Activated CD8-positive, alpha-beta memory T cell treated with anti-CD3 and anti-CD28 coated beads, Interleukin-2, amount 10 ng/mL, durations not matched to agents 7 days and 5 days (primary cell): ENCODE results near the gene FAM124A. TPM values are rescaled to one million over a fixed set of nuclear protein-coding genes. Genes with fewer than 3 reads are reported as not detected.
"Not testable (repeated sequence)": the region's sequence is repeated elsewhere in the genome, so short reads cannot be mapped to it uniquely, and the experiment has no call there.

Experiments used
- ATAC-seq: fragments of 150-1000 bp; cut with Tn5 transposase; one replicate; pipeline ENCODE4 v1.10.0; 2021; ENCODE audit warnings: moderate library complexity
- CTCF ChIA-PET: fragments of 350-600 bp; sonication (Branson Sonifier 250); formaldehyde crosslinking; loops from one replicate; lab custom pipeline; 2021; ENCODE audit warnings: antibody characterized with exemption; lab: Charles Lee
- DNase-seq: peaks from one replicate; pipeline ENCODE4 v3.0.0-alpha.2; 2020
- H3K27ac Mint-ChIP-seq: one replicate; pipeline ENCODE4 v1.8.0; 2021; ENCODE audit warnings: mild to moderate bottlenecking, mixed read lengths
- H3K27me3 Mint-ChIP-seq: one replicate; pipeline ENCODE4 v1.8.0; 2021; ENCODE audit warnings: mixed read lengths
- H3K36me3 Mint-ChIP-seq: one replicate; pipeline ENCODE4 v1.8.0; 2021; ENCODE audit warnings: mild to moderate bottlenecking, mixed read lengths
- H3K4me1 Mint-ChIP-seq: one replicate; pipeline ENCODE4 v1.8.0; 2021; ENCODE audit warnings: mixed read lengths
- H3K4me3 Mint-ChIP-seq: one replicate; pipeline ENCODE4 v1.8.0; 2021; ENCODE audit warnings: mild to moderate bottlenecking, moderate library complexity, mixed read lengths
- H3K9me3 Mint-ChIP-seq: one replicate; pipeline ENCODE4 v1.8.0; 2022; ENCODE audit warnings: low read depth, mixed read lengths
- total RNA-seq, 2 experiments: library from RNA; stranded (reverse); gene quantifications; one replicate each; pipeline ENCODE4 v1.2.3, GENCODE V29; 2021

Gene FAM124A
- total RNA-seq, 2 experiments from 2014 or later: 0.09 to 0.26 TPM

GRCh38 chr13:51271528-51272085, 49.4 kb downstream of the FAM124A start:
- no peaks in the 10 kb centered on the region for H3K9me3 Mint-ChIP-seq
- peaks cover 22% of the 10 kb centered on the region for H3K27me3 Mint-ChIP-seq
- no peak for ATAC-seq
- no peak overlapping the region for H3K27ac Mint-ChIP-seq
- no peaks in the 10 kb centered on the region for H3K36me3 Mint-ChIP-seq
- peaks cover 2% of the 10 kb centered on the region for H3K4me1 Mint-ChIP-seq
- CTCF ChIA-PET: interaction anchor here (1.0 to 3.4 kb wide), 2 partner anchors 14 kb away, joined by 5 to 17 read pairs; no protein-coding TSS in a partner anchor
- no peak for DNase-seq
- H3K4me3 Mint-ChIP-seq: no peak overlapping the region

DNA sequence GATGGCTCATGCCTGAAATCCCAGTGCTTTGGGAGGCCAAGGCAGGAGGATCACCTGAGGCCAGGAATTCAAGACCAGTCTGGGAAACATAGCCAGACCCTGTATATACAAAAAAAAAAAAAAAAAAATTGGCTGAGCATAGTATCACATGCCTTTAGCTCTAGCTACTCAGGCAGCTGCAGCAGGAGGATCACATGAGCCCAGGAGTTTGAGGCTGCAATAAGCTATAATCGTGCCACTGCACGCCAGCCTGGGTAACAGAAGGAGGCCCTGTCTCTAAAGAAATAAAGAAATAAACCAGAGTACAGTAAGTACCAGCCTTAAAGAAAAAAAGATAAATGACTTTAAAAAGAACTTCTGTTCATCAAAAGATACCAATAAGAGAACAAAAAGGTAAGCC, 52.9 kb downstream of the FAM124A start:
- DNase-seq: no peak
- H3K4me3 Mint-ChIP-seq: no peak overlapping the region
- CTCF ChIA-PET: interaction anchor here (3.4 kb wide), 1 partner anchor 11 kb away, joined by 17 read pairs; no protein-coding TSS in a partner anchor
- H3K9me3 Mint-ChIP-seq: no peaks in the 10 kb centered on the region
- H3K27me3 Mint-ChIP-seq: peaks cover 29% of the 10 kb centered on the region
- H3K36me3 Mint-ChIP-seq: no peaks in the 10 kb centered on the region
- peaks cover 5% of the 10 kb centered on the region for H3K4me1 Mint-ChIP-seq
- no peak overlapping the region for H3K27ac Mint-ChIP-seq
- ATAC-seq: no peak

GRCh38 chr13:51276636-51277035, 54.4 kb downstream of the FAM124A start:
- H3K9me3 Mint-ChIP-seq: no peaks in the 10 kb centered on the region
- ATAC-seq: no peak
- H3K4me1 Mint-ChIP-seq: peaks cover 5% of the 10 kb centered on the region
- H3K4me3 Mint-ChIP-seq: no peak overlapping the region
- no peak overlapping the region for H3K27ac Mint-ChIP-seq
- CTCF ChIA-PET: interaction anchor here (1.5 kb wide), 1 partner anchor 10 kb away, joined by 4 read pairs; no protein-coding TSS in a partner anchor
- no peak for DNase-seq
- no peaks in the 10 kb centered on the region for H3K36me3 Mint-ChIP-seq
- H3K27me3 Mint-ChIP-seq: peaks cover 23% of the 10 kb centered on the region

GRCh38 chr13:51277928-51278327, 55.7 kb downstream of the FAM124A start:
- CTCF ChIA-PET: interaction anchor here (1.0 kb wide), 1 partner anchor 9 kb away, joined by 4 read pairs; no protein-coding TSS in a partner anchor
- DNase-seq (no peak), ATAC-seq (no peak)
- H3K36me3 Mint-ChIP-seq: no peaks in the 10 kb centered on the region
- H3K4me3 Mint-ChIP-seq: no peak overlapping the region
- peaks cover 5% of the 10 kb centered on the region for H3K4me1 Mint-ChIP-seq
- no peaks in the 10 kb centered on the region for H3K9me3 Mint-ChIP-seq
- H3K27me3 Mint-ChIP-seq: peaks cover 23% of the 10 kb centered on the region
- H3K27ac Mint-ChIP-seq: no peak overlapping the region

DNA sequence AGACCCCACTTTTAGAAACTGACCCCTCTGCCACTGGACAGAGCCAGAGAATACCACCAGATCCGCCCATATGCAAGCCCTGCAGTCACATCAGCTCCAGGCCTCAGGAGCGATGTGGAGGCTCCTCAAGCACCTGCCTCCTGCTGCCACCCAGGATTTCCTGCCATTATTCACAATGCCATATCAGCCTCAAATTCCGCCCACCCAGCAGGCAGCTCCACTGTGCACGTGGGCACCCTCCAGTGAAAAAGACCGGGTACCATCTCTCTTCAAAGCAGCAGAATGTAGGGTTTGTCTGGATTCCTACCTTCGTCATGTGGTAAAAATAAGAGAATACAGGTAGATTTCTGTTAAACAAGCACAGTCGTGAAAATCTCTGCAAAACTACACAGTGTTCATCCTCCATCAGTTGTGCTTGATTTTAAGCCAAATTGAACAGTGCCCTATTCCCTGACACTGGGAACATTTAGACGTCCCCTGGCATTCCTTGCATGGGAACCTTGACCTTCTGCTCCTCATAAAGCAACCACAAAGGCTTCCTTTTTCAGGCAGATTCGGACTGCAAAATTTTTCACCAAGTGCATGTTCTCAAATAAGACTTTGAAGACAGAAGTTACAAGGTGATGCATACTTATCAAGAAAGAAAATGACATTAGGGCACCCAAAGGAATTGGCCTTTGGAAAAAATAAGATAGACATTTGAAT, 56.4 kb downstream of the FAM124A start:
- no peak for ATAC-seq
- no peaks in the 10 kb centered on the region for H3K36me3 Mint-ChIP-seq
- no peak overlapping the region for H3K27ac Mint-ChIP-seq
- H3K9me3 Mint-ChIP-seq: no peaks in the 10 kb centered on the region
- peaks cover 18% of the 10 kb centered on the region for H3K27me3 Mint-ChIP-seq
- CTCF ChIA-PET: interaction anchor here (1.0 kb wide), 1 partner anchor 8 kb away, joined by 4 read pairs; no protein-coding TSS in a partner anchor
- H3K4me1 Mint-ChIP-seq: peaks cover 9% of the 10 kb centered on the region
- no peak for DNase-seq
- H3K4me3 Mint-ChIP-seq: no peak overlapping the region

- Mint-ChIP-seq H3K36me3 (no peaks in the 10 kb centered on the region), H3K4me3 (no peak overlapping the region), H3K9me3 (no peaks in the 10 kb centered on the region), H3K27me3 (peaks cover 12% of the 10 kb centered on the region), H3K27ac (no peak overlapping the region), H3K4me1 (peaks cover 18% of the 10 kb centered on the region)
- ATAC-seq: no peak
- no peak for DNase-seq
- CTCF ChIA-PET: no interaction called here
Measured at GRCh38 chr13:51280379-51280940, 58.3 kb downstream of the FAM124A start.

- H3K36me3 Mint-ChIP-seq: no peaks in the 10 kb centered on the region
- no peak overlapping the region for H3K4me3 Mint-ChIP-seq
- H3K4me1 Mint-ChIP-seq: peaks cover 18% of the 10 kb centered on the region
- CTCF ChIA-PET: interaction anchor here (0.9 to 2.2 kb wide), 3 partner anchors 10 to 157 kb away, joined by 4 to 15 read pairs (median 4); no protein-coding TSS in a partner anchor
- no peak for DNase-seq
- ATAC-seq: no peak
- H3K27ac Mint-ChIP-seq: no peak overlapping the region
- peaks cover 6% of the 10 kb centered on the region for H3K27me3 Mint-ChIP-seq
- no peaks in the 10 kb centered on the region for H3K9me3 Mint-ChIP-seq
Measured at GRCh38 chr13:51282322-51282721, 60.1 kb downstream of the FAM124A start.

DNA sequence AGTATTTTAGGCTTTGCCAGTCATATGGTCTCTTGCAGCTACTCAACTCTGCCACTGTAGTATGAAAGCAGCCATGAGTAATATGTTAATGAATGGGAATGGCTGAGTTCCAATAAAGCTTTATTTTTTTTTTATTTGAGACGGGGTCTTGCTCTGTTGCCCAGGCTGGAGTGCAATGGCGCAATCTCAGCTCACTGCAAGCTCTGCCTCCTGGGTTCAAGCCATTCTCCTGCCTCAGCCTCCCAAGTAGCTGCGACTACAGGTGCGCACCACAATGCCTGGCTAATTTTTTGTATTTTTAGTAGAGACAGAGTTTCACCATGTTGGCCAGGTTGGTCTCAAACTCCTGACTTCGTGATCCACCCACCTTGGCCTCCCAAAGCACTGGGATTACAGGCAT, 60.7 kb downstream of the FAM124A start:
- H3K4me1 Mint-ChIP-seq: peaks cover 18% of the 10 kb centered on the region
- not testable (repeated sequence) for H3K36me3 Mint-ChIP-seq, H3K27me3 Mint-ChIP-seq, H3K27ac Mint-ChIP-seq, H3K4me3 Mint-ChIP-seq, ATAC-seq, DNase-seq, H3K9me3 Mint-ChIP-seq
- CTCF ChIA-PET: interaction anchor here (0.8 to 2.2 kb wide), 3 partner anchors 31 to 157 kb away, joined by 4 to 15 read pairs (median 5); no protein-coding TSS in a partner anchor

DNA sequence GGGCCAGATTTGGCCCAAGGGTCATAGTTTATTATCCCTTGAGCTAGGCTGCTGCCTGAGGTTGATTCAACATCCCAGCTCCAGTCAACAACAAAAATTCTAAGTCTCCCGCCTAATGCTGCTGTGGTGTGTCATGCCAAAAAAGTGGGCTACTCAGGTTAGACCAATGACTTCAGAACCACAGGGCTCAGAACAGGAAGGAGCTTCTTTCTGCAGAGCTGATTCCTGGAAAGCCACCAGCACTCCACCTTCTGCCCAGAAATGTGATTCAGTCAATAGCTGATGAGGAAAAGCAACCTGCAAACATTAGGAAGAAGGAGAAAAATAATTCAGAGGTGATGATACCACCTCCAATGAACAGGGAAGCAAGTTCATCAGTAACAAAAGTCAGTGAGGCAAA, 61.2 kb downstream of the FAM124A start:
- no peaks in the 10 kb centered on the region for H3K36me3 Mint-ChIP-seq
- H3K27me3 Mint-ChIP-seq: peaks cover 5% of the 10 kb centered on the region
- DNase-seq (peak; percentile 40), ATAC-seq (peak; percentile 32)
- H3K4me1 Mint-ChIP-seq: peaks cover 18% of the 10 kb centered on the region
- no peaks in the 10 kb centered on the region for H3K9me3 Mint-ChIP-seq
- peak overlapping the region; percentile 13 for H3K27ac Mint-ChIP-seq
- CTCF ChIA-PET: interaction anchor here (0.8 to 2.2 kb wide), 3 partner anchors 31 to 158 kb away, joined by 4 to 15 read pairs (median 5); no protein-coding TSS in a partner anchor
- no peak overlapping the region for H3K4me3 Mint-ChIP-seq

GRCh38 chr13:51284339-51284738, 62.1 kb downstream of the FAM124A start:
- H3K27me3 Mint-ChIP-seq: peaks cover 3% of the 10 kb centered on the region
- DNase-seq: peak; percentile 33
- no peaks in the 10 kb centered on the region for H3K36me3 Mint-ChIP-seq
- no peak overlapping the region for H3K27ac Mint-ChIP-seq
- no peak overlapping the region for H3K4me3 Mint-ChIP-seq
- CTCF ChIA-PET: interaction anchor here (0.6 to 5.2 kb wide), 3 partner anchors 34 to 161 kb away, joined by 3 to 105 read pairs (median 3); no protein-coding TSS in a partner anchor
- H3K9me3 Mint-ChIP-seq: no peaks in the 10 kb centered on the region
- no peak for ATAC-seq
- peaks cover 18% of the 10 kb centered on the region for H3K4me1 Mint-ChIP-seq

DNA sequence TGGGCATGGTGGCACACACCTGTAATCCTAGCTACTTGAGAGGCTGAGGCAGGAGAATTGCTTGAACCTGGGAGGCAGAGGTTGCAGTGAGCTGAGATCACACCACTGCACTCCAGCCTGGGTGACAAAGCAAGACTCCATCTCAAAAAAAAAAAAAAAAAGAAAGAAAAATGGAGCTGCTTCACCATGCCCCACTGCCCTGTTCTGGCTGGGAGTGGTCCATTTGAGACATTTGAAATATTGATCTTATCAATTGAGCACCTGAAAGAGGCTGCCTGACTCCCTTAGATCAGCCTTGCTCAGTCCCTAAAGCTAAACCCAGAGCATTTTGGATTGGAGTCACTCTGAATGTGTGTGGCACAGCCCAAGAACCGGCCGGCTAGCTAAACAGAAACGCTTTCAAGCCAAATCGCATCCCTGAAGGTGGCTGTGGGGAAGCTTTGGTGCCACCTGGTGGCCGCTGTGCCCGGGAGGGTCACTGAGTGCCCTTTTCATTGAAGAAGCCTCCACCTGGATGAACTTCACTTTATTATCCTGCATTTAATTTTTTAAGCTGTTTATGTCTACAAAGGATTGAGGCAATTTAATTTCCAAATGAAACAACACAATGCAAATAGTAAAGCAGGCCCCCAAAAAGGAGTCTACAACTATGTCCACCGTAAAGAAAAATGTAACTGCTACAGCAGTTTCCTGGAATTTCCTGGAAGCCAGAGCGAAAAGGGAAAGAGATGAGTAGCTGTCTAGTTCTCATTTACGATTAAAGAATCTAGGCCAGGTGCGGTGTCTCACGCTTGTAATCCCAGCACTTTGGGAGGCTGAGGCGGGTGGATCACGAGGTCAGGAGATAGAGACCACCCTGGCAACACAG, 64.2 kb downstream of the FAM124A start:
- Mint-ChIP-seq H3K36me3 (no peaks in the 10 kb centered on the region), H3K27me3 (peaks cover 3% of the 10 kb centered on the region), H3K27ac (no peak overlapping the region), H3K4me1 (peaks cover 18% of the 10 kb centered on the region), H3K4me3 (no peak overlapping the region), H3K9me3 (no peaks in the 10 kb centered on the region)
- DNase-seq: peak; percentile 82
- peak; percentile 92 for ATAC-seq
- CTCF ChIA-PET: interaction anchor here (0.7 to 5.2 kb wide), 44 partner anchors 8 to 528 kb away, joined by 3 to 105 read pairs (median 4); no protein-coding TSS in a partner anchor

DNA sequence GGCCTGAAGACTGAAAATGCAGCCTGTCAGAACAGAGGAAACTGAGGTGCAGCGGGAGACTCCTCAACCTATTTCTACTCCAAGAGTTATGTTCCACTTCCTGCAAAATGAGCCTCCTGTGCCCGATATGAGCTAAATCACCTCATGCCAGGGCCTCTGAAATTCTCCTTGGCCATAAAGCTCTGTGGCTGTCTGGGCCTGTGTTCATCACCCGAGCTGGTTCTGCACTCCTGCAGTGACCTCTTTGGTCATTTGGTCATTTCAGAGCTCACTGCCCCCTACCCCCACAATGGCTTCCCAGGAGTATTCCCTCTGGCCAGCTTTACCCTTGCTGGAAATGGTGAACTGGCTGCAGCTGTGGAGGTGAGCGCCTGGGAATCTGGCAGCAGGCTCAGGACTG, 65.6 kb downstream of the FAM124A start:
- peak; percentile 16 for DNase-seq
- Mint-ChIP-seq H3K4me1 (peaks cover 18% of the 10 kb centered on the region), H3K27ac (no peak overlapping the region), H3K36me3 (no peaks in the 10 kb centered on the region), H3K27me3 (peaks cover 3% of the 10 kb centered on the region), H3K4me3 (no peak overlapping the region), H3K9me3 (no peaks in the 10 kb centered on the region)
- CTCF ChIA-PET: interaction anchor here (1.9 to 5.2 kb wide), 5 partner anchors 22 to 510 kb away, joined by 4 to 105 read pairs (median 17); no protein-coding TSS in a partner anchor
- no peak for ATAC-seq
